GM19023 (cell line): ENCODE data around the gene GPC6.
"Not testable (repeated sequence)": the region's sequence is repeated elsewhere in the genome, so short reads cannot be mapped to it uniquely, and the experiment has no call there.

Experiments
- ATAC-seq: cut with Tn5 transposase; IDR thresholded peaks from one replicate; pipeline ENCODE4 v1.9.1; 2021; ENCODE audit warnings: mild to moderate bottlenecking, moderate library complexity; ENCODE audit not compliant: unreplicated experiment

Gene GPC6

DNA sequence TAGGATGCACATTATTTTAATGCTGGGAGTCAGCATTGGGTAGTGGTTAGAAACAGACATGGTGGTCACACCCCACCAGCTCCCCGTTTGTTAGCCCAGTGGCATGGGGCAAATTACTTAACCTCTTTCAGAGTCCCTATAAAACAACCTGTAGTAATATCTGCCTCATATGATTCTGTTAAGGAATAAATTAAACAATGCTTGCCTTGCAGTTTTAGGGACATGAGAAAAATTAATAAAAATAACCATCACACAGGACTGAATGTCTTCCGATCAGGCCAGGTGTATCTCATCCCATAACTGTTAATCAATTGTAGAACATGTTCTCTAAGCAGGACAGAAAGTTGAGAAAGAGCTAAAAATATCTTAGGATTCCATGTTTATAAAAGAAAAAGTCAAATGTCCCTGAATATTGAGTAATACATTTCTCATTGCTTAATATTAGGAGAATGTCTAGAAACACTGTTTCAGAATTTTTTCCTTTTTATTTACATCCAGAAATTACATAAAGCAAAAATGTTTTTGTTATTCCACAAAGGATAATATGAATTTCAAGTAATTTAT is 196.5 kb downstream of the GPC6 start:
- no peak for ATAC-seq

DNA sequence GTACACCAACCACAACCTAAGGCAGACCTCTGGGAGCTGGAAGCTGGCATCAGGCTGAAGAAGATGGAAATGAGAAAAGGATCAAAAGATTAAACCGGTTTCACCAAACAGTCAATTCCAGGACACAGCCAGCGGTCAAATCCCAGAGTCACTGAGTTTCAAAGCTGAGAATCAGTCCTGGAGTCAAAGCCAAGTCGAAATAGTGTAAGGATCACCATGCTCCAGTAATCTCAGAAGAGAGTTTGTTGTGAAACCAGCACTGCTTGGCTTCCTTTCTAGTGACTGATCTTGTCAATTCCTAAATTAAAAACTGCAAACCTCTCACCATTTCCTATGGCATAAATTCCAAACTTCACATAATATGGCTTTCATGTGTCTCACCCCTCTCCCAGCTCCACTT is 198.8 kb downstream of the GPC6 start:
- ATAC-seq, result no peak

DNA sequence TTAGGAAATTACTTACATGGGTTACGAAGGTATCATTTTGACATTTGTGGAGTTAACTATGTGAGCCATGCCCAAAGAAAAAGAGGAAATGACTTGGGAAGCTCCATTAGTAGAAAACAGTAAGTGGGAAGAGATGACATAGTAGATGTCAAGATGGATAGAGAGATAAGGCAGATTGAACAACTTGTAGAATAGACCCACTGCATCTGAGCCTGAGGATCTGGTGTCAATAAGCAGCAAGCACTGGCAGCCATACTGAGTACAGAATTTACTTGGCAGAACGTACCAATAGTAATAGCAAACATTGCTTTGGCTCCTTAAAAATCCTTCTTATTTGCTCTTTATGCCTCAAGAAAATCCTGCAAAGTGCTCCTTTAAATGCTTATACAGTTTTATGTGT is 203.8 kb downstream of the GPC6 start:
- ATAC-seq, result no peak

DNA sequence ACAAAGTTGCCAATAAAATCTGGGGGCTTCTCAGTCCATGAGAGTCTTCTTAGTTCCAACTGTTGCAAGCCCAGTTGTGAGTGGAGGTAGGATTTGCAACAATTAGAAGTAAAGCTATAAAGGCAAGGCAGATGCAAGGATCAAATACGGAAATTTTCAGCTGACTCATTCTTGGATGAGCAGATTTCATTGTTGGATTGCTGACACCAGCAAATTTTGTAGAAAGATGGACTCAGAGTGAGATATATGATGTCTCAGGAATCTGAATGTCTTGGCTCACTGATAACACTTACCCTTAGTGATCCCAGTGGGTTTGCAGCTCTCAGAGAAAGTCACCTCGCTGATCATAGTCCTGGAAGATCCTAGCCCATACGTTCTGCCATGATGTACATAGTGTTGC is 209.0 kb downstream of the GPC6 start:
- ATAC-seq, result no peak

DNA sequence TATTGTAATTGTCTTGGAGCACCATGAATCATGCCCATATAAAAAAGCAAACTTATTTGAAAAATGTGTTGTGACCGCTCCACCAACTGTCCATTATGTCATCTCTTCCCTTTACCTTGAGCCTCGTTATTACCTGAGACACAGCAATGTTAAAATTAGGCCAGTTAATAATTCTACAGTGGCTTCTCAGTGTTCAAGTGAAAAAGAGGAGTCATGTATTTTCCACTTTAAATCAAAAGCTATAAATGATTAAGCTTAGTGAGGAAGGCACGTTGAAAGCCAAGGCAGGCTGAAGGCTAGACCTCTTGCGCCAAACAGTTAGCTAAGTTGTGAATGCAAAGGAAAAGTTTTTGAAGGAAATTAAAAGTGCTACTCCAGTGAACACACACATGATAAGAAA is 210.5 kb downstream of the GPC6 start:
- no peak for ATAC-seq

DNA sequence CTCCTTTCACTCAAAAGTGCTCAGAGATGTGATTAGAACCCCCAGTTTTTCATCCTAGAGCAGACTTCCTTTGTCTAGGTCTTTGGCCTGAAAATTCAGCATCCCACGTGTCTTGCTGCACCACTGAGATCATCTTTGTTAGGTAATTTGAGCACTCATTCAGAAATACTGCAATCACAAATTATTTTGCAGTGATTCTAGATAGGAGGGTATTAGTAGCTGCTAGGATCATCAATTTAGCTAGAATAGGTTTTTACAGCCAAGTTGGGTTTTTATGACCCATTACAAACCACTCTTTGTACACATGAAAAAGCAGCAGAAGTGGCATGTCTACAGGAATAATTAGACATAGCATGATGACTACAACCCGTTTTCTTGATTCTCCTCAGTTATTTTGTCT is 219.6 kb downstream of the GPC6 start:
- no peak for ATAC-seq

DNA sequence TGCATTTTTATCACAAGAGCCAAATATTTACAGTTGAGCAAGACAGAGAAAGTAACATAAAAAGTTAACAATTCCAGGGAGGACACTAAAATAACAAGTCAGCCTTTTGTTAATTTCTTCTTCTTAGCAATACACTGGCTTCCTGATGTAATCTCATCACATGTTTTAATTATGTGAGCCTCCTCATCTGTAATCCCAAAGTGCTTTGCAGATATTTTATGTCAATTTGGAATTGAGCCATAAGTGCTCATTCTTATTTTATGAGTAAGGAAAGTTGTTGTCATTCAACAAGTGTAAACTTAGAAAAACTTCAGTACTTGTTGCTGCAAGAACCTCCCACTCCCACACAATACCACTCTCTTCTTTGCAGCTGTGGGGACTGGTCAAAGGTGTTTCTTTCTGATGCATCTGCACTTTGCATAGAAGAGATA is 223.6 kb downstream of the GPC6 start:
- ATAC-seq, result no peak

DNA sequence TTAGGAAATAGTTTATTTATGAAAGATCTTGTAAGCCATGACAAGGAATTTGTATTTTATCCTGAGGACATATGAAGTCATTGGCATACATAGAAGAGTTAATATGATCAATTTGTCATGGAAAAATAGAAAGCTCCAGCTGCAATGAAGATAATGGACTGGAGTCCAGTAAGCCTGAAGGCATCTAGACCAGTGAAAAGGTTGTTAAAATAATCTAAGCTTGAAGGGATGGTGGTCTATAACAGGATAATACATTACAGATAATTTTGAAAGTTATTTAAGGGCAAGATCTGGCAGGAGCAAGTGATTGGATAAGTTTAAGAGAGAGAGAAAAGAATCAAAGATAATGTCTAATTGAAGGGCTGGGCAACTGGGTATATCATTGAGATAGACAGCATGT is 224.2 kb downstream of the GPC6 start:
- no peak for ATAC-seq

DNA sequence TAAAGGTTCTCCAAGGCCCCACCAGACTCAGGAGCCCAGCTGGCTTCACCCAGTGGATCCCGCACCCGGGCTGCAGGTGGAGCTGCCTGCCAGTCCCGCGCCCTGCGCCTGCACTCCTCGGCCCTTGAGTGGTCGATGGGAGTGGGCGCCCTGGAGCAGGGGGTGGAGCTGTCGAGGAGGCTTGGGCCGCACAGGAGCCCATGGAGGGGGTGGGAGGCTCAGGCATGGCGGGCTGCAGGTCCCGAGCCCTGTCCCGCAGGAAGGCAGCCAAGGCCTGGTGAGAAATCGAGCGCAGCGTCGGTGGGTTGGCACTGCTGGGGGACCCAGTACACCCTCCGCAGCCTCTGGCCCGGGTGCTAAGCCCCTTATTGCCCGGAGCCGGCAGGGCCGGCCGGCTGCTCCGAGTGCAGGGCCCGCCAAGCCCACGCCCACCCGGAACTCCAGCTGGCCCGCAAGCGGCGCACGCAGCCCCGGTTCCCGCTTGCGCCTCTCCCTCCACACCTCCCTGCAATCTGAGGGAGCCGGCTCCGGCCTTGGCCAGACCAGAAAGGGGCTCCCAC is 228.1 kb downstream of the GPC6 start:
- ATAC-seq, result not testable (repeated sequence)

DNA sequence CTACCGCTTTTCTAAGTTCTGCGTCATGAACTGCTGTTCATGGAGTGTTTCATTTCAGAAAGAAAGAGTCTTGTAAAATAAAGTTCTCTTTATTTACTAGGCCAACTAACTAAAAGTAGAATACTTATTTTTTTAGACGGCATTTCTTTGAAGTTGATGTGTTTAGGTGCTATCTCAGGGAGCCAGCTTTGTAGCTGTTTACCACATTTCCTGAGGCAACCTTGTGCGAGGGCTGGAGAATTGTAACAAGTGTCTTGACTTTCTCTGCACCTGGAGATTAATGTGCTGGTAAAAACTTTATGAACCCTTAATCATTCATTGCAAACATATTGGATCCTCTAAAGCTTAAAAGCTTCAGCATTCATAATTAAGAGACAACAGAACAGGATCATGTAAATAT is 229.3 kb downstream of the GPC6 start:
- ATAC-seq, result no peak

DNA sequence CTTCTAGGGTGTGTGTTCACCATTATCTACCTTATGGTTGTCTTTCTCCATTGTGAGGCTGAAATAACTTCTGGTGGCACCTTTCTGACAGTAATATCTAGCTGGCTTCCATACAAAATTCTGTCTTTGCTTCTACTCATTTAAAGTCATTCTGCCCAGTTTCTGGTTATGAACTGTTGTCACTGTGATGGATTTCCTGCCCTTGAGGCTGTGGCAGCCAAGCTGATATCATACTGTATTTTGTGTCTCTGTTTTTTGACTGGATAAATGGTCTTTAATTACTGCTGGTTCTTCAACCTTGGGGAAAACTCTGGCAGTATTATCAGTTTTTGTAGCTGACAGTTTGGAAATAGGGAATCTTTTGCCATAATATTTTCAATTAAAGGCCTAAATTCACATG is 233.4 kb downstream of the GPC6 start:
- ATAC-seq, result no peak

DNA sequence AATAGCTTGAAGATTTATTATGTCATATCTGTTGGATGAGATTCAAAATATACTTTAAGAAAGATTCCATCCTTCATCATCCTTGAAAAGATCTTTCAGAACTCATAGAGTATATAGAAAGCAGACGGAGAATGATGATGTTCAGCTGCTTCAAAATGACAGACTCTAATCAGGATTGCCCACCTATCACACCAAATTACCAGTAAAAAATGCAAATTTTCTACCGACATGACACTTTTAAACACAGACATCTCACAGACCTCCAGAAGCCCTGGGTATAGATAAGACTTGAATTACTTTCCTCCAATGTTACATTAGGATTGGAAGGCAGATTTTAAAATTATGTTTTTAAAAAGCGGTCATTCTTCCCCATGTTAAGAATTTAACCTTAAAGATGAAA is 235.5 kb downstream of the GPC6 start:
- no peak for ATAC-seq

DNA sequence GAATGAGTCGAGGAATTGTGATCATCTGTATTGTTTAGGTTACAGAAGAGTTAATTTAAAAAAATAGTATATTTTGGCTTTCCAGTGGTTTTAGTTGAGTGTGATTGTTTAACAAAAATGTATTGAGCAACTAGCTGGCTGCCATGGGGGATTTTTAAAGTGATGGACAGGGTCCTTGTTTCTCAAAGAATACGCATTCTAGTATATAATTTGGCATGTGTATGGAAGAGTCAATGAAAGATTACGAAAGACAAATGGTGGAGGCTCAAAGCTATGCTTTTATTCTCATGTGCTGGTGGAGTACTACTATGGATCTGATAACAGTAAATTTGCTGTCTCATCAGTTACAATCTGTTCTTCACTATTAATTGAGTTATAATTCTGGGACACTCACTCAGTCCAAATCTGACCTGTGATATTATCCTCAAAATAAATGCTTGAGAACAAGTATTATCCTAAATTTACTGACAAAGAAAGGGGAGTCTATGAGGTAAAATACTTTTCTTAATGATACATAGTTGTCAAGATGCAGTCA is 240.0 kb downstream of the GPC6 start:
- ATAC-seq, result no peak

DNA sequence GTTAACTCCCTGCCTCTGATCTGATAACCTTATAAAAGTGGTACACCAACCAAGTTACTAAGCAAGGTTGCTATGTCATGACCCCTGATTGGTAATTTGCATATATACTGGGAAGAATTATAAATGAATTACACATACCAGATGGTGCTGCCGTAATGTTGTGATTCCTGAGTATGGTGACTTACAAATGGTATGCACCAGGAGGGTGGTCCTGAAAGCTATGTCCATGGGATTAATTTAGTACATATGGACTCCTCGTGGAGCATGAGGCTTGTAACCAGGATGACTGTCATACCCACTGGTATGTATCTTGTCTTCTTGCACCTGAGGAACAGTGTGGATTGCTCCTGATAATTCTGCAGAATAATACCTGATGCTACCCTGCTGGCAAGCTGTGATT is 240.6 kb downstream of the GPC6 start:
- ATAC-seq, result no peak

DNA sequence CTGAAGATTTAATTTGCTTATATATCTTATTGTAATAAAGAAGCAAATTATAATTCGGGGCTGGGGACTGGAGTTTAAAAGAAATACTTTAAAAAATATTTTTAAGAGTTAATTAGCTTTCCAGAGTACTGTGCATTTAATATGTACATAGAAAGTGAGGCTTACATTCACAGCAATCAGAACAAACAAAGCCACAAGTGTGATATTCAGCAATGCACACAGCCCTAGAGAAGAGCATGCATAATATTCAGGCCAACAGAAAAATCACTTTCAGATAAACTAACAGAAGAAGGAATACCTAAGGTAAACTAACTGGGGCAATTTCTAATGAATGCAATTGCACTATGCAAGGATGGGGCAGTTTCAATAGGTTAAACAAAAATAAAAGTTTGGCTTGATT is 241.8 kb downstream of the GPC6 start:
- ATAC-seq, result no peak

DNA sequence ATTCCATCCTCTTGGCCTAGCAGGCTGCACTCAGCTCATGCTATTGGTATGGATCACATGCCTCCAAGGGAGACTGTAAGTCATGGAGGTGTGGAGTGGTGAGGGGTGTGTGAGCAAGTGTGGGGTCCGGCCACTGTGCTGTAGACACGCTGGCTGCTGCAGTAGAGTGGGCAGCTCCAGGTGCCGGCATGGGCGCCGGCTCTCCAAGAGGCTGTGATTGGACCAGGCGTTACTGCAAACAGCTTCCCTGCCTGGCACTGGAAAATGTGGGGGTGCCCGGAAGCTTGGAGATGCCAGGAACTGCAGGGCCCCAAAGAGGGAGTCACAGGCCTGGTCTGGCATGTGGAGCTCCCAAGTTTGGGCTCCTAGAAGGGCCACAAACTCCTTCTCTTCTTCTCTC is 245.7 kb downstream of the GPC6 start:
- no peak for ATAC-seq

DNA sequence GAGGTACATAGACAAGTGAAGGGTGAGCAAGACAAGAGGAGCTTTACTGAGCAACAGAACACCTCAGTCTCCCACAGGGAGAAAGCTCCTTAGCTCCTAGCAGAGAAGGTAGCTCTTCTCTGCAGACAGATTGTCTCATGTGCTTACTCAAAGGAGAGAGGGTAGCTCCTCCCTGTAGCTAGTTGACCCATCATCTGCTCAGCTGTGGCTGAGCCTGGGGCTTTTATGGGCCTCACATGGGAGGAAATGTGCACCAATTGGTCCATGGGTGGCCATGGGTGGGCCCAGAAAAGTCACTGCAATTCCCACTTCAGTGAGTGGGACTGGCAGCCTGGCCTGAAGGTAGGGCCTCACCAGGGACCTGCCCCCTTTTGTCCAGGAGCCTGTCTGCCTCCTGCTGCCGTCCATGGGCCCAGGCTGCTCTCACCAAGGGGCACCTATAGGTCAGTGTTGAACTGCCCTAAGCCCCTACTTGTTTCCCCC is 246.2 kb downstream of the GPC6 start:
- no peak for ATAC-seq

DNA sequence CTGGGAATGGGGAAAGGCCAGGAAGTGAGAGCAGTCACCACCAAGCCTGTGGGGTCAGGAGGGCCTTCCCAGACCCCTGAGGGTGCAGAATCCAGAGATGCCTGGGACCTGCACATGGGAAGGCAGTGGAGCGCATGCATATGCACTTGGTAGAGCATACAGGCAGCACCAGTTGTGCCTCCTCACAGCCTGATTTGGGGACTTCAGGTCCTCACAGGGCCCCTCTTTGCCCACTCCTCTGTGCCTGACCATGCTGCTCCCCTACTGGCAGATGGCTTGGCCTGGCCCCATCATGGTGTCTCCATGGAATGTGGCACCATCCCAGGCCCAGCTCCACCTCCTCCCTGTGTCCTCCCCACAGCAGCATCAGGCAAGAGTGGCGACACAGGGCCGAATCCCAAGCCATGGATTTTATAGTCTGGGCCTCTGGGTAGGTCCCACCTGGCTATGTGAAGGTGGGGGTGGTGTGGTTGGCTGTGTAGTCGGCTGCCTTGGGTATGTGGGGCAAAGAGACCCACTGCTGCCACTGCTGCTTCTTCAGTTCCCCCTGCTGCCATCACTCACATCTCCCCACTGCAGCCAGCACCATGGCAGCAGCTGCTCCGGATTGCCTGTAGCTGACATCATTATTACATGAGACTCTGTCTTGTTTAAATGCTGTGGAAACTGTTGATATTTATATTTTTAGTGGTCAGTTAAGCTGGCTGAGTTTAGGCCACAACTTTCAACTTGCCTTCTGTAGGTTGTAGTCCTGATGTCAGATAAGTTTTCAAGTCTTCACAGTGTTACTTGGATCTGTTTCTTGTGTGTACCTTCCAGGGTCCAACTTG is 247.0 kb downstream of the GPC6 start:
- ATAC-seq, result no peak

DNA sequence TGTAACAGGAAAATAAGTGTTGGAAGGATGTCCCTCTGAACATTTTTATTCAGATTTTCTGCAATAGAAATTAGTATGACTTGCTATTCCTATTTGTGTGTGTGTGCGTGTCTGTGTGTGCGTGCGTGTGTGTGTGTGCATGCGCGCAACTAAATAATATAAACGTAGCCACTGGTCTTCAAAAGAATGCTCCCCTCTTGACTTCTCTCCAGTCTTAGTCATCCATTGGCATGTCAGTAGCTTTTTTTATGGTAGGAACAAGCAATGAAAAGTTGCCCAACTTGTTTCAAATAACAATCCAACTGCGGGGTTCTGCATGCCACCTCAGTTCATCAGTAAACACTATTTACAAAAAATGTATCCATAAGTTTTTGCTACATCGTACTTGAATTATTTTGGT is 249.6 kb downstream of the GPC6 start:
- no peak for ATAC-seq

DNA sequence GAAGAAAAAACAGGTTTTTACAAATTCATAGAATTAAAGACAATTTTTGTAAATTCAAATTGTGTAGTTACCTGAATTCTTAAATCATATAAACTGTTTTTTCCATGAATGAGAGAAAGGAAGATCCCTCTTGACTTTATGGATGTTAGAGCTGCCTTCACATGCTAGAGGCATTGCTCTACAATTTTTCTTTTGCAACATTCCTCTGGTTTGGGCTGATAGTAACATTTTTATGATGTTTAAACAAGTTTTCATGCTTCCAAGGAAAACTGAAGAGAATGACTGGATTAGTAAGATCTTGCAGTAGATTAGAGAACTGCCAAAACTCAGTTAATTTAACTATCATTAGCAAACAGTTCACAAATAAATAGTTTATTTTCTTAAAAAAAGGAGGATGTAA is 250.6 kb downstream of the GPC6 start:
- no peak for ATAC-seq

DNA sequence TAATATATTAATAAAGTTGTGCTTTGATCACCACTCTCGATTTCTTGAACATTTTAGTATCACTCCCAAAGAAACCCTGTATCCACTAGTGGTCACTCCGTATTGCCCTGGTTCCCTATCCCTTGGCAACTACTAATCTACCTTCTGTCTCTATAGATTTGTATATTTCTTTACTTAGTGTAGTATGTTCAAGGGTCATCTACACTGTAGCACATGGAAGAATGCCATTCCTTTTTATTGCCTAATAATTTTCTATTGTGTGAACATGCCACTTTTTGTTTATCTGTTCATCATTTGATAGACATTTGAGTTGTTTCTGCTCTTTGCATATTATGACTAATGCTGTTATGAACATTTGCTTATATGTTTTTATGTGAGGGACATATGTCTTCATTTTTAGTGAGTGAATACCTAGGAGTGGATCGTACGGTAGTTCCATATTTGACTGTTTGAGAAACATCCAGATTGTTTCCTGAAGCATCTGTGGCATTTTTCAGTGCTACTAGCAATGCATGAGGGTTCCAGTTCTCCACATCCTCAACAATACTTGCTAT is 254.0 kb downstream of the GPC6 start:
- no peak for ATAC-seq

DNA sequence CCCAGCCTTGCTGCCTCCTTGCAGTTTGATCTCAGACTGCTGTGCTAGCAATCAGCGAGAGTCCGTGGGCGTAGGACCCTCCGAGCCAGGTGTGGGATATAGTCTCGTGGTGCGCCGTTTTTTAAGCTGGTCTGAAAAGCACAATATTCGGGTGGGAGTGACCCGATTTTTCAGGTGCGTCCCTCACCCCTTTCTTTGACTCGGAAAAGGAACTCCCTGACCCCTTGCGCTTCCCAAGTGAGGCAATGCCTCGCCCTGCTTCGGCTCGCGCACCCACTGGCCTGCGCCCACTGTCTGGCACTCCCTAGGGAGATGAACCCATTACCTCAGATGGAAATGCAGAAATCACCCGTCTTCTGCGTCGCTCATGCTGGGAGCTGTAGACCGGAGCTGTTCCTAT is 269.5 kb downstream of the GPC6 start:
- ATAC-seq, result not testable (repeated sequence)
